Stimulated activated CD8-positive, alpha-beta memory T cell treated with anti-CD3 and anti-CD28 coated beads, Interleukin-15, amount 100 ng/mL, for 24 hours (primary cell): ENCODE data around the gene VSIR.

ENCODE experiments used
- DNase-seq: peaks from one replicate; pipeline ENCODE4 v3.0.0-alpha.2; 2020; ENCODE audit warnings: low read depth

The VSIR gene

GRCh38 chr10:71763352-71764127 is 9.8 kb downstream of the VSIR start:
- DNase-seq = no peak

GRCh38 chr10:71762324-71762723 is 11.0 kb downstream of the VSIR start:
- no peak for DNase-seq

- no peak for DNase-seq
Observed at GRCh38 chr10:71761541-71762113, 11.7 kb downstream of the VSIR start.

- no peak for DNase-seq
Observed at GRCh38 chr10:71761105-71761511, 12.2 kb downstream of the VSIR start.

GRCh38 chr10:71757399-71757922 is 15.9 kb downstream of the VSIR start:
- DNase-seq = no peak

- no peak for DNase-seq
Observed at GRCh38 chr10:71756311-71757191, 16.8 kb downstream of the VSIR start.

- DNase-seq = no peak
Observed at GRCh38 chr10:71755179-71755879, 18.0 kb downstream of the VSIR start.

GRCh38 chr10:71754562-71754961 is 18.8 kb downstream of the VSIR start:
- no peak for DNase-seq

- no peak for DNase-seq
Observed at GRCh38 chr10:71753960-71754505, 19.3 kb downstream of the VSIR start.

GRCh38 chr10:71753091-71753959 is 20.0 kb downstream of the VSIR start:
- no peak for DNase-seq

- no peak for DNase-seq
Observed at GRCh38 chr10:71752391-71753090, 20.8 kb downstream of the VSIR start.

GRCh38 chr10:71751515-71752224 is 21.6 kb downstream of the VSIR start:
- DNase-seq = no peak

- DNase-seq = no peak
Observed at GRCh38 chr10:71750986-71751385, 22.3 kb downstream of the VSIR start.

- no peak for DNase-seq
Observed at GRCh38 chr10:71750124-71750841, 23.0 kb downstream of the VSIR start.

GRCh38 chr10:71749396-71749795 is 23.9 kb downstream of the VSIR start:
- DNase-seq = no peak

GRCh38 chr10:71748671-71749191 is 24.6 kb downstream of the VSIR start:
- no peak for DNase-seq

GRCh38 chr10:71747551-71748523 is 25.5 kb downstream of the VSIR start:
- DNase-seq = no peak
